CD4-positive, alpha-beta T cell treated with Interleukin-4 for 1 hour (primary cell): ENCODE data around the gene EPHA8.
A peak's percentile ranks its signal among the peaks of the same experiment; 100 is the strongest.

Experiments
- DNase-seq, 2 donors: peaks; one replicate each; pipeline ENCODE4 v3.0.0-alpha.2; 2020 to 2022

EPHA8 gene

GRCh38 chr1:22625262-22625925, 62.1 kb downstream of the EPHA8 start:
- no peak for DNase-seq

GRCh38 chr1:22626237-22627157, 63.2 kb downstream of the EPHA8 start:
- no peak for DNase-seq

- no peak for DNase-seq
Measured at GRCh38 chr1:22627331-22627730, 64.0 kb downstream of the EPHA8 start.

GRCh38 chr1:22628698-22629444, 65.6 kb downstream of the EPHA8 start:
- no peak for DNase-seq

DNA sequence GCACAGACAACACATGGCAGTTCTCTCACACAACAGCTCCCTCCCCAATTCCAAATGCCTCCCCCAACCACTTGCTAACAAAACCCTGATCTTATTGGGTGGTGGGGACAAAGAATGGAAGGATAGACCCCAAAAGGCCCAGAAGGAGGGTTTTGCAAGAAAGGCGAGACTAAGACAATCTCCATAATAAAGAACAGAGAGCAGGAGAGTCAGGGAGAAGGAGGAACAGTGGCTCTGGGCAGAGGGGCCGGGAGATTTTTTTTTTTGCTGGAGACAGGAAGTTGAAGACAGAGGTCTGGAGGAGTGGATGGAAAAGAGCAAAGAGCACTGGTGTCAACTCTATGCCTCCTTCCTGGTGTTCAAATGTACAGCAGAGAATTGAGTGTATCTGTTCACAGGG, 66.6 kb downstream of the EPHA8 start:
- no peak for DNase-seq

- DNase-seq, result no peak
Measured at GRCh38 chr1:22633697-22634463, 70.6 kb downstream of the EPHA8 start.

DNA sequence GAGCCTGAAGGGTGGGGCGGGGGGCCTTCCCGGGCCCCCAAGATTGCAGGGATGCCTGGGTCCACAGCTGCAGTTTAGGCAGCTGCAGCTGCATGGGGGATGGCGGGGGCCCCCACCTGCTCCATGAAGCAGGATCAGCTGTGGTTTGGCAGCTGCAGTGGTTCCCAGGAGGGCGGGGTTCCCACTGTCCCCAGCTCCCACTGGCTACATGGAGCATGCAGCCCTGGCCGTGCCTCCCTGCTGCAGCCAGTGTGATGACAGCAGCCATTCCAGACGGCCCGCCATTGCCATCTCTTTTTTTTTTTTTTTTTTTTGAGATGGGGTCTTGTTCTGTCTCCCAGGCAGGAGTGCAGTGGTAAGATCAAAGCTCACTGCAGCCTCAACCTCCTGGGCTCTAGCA, 72.1 kb downstream of the EPHA8 start:
- no peak for DNase-seq

- DNase-seq, result no peak
Measured at GRCh38 chr1:22636353-22636752, 73.1 kb downstream of the EPHA8 start, which contains the start of gene C1QA. Gene C1QA (plus strand): TSS chr1:22636628. CDS start chr1:22637617, 989 bp downstream.

- no peak for DNase-seq
Measured at GRCh38 chr1:22636927-22637326, 73.6 kb downstream of the EPHA8 start.

DNA sequence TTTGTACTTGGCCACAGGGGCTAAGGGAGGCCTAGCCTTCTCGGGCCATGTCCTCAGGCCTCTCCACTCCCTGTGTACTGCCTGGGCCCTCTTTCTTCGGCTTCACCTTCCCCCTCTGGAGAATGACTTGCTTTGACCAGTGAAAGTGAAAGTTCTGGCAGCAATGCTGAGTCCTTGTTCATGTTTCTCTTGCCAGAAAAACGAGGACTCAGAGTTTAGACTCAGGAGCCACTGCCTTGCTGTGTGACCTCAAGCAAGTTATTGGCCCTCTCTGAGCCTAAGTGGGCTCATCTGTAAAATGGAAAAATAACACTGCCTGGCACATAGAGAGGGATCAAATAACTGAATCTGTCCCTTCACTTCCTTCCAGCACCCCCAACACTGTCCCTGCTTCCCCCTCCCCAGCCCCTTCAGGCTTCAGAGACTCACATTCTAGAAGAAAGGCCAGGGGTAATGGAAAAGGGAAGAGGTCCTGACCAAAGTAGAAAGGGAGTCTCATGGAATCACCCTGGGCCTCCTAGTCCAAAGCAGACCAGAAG, 74.7 kb downstream of the EPHA8 start:
- DNase-seq, result no peak

DNA sequence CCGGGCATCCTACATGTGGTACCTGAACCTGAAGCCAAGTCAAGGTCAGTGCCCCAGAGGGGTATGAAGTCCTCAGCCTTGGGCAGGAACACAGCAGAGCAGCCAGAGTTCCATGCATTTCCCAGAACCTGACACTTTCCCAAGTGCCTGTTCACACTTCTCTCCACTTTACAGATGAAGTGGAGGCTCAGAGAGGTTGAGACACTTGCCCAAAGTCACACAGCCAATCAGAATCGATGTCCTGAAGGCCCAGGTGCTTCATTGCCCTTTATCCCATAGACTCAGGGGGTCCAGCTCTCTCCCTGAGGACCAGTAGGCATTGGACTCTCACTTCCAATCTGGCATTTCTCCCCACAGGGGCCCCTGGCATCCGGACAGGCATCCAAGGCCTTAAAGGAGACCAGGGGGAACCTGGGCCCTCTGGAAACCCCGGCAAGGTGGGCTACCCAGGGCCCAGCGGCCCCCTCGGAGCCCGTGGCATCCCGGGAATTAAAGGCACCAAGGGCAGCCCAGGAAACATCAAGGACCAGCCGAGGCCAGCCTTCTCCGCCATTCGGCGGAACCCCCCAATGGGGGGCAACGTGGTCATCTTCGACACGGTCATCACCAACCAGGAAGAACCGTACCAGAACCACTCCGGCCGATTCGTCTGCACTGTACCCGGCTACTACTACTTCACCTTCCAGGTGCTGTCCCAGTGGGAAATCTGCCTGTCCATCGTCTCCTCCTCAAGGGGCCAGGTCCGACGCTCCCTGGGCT, 75.4 kb downstream of the EPHA8 start:
- no peak for DNase-seq

DNA sequence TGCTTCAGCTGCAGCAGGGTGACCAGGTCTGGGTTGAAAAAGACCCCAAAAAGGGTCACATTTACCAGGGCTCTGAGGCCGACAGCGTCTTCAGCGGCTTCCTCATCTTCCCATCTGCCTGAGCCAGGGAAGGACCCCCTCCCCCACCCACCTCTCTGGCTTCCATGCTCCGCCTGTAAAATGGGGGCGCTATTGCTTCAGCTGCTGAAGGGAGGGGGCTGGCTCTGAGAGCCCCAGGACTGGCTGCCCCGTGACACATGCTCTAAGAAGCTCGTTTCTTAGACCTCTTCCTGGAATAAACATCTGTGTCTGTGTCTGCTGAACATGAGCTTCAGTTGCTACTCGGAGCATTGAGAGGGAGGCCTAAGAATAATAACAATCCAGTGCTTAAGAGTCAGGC, 76.0 kb downstream of the EPHA8 start:
- DNase-seq, result no peak

DNA sequence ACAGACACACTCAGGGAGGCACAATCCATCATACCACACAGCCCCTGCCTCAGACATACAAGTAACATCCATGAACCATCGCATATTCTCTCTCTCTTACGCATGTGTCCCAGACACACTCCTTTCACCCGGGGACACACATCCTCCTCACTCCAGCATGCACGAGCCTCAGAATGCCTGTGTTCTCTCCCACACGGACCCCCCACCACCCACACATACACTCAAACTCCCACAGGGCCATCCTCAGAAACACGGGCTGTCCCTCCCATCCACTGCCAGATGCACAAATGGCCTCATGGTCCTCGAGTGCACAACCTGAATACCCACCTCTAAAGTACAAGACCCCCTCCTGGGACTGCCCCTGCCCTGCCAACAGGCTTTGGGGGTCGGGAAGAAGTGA, 78.0 kb downstream of the EPHA8 start:
- DNase-seq, result no peak

DNA sequence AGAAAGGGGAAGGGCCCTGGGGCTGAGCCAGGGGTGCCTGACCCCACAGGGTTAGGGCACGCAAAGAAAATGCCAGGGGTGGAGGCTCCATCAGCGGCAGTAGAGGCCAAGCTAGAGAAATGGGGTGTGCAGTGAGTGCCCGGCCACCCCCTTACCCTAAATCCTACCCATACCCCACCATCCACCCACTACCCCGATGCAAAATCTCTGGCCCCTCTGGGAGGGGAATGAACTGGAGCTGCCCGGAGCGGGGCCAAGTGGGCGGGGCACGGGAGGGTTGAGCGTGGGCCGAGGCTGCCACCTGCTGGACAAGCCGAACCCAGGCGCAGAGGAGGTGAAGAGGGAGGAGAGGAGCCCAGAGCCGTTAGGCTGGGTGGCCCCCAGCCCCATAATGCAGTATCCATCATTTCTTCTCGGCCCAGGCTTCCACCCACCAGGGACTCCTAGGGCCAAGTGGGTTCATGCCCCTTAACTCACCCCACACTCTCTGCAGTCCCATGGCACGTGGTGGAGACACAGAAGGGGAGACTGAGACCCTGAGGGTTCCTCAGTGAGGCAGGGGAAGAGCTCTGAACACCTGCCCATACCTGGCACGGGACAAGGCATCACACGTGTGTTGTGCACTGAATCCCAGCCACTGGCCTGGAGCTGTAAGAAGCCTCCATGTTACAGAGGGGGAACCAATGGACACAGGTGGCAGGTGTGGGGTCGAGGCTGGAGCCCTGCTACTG, 78.8 kb downstream of the EPHA8 start:
- peak; percentile 56 to 59 for DNase-seq

- DNase-seq, result no peak
Measured at GRCh38 chr1:22643381-22643780, 80.1 kb downstream of the EPHA8 start, which contains the start of gene C1QC. Gene C1QC (plus strand): TSS chr1:22643633. CDS start chr1:22644024, 391 bp downstream.

DNA sequence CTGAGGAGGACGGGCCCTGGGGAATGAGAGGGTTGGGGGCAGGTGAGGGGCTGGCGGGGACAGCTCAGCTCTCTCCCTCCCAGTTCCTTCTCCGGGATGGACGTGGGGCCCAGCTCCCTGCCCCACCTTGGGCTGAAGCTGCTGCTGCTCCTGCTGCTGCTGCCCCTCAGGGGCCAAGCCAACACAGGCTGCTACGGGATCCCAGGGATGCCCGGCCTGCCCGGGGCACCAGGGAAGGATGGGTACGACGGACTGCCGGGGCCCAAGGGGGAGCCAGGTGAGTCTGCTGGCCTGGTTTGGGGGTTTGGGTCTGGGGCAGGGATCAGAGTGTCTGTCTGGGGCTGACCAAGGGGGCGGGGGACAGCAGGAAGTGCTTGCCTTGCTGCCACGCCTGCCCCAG, 80.6 kb downstream of the EPHA8 start:
- DNase-seq, result no peak

DNA sequence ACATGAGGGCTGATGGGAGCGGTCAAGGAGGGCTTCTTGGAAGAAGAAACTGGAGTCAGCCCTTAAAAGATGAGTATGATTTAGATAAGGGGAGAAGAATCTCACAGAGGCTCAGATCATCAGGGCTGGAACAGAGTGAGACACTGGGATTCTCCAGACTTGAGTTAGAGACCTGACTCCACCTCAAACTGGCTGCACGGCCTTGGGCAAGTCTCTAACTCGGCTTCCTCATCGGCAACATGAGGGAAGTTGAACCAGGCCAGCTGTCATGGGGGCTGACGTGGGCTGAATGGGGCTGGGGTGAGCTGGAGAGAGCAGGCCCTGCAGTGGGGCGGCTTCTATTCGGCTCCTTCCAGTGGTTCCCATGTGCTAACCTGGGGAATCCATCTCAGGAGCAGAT, 82.6 kb downstream of the EPHA8 start:
- DNase-seq, result no peak

DNA sequence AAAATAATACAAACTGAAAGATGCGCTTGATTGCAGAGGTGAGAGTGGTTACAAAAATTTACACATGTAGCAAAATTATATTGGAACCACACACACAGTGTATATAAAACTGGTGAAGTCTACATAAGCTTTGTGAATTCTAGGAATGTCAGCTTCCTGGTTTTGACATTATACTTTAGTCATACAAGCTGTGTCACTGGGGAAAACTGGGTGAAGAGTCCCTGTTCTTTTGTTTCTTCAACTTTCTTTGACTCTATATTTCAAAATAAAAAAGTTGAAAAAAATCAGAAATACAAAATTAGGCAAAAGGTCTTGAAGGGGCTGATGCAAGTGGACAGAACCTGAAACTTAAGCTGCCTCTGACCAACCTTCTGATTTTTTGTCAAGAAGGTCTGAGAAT, 83.1 kb downstream of the EPHA8 start:
- DNase-seq, result no peak

- no peak for DNase-seq
Measured at GRCh38 chr1:22650089-22650693, 86.9 kb downstream of the EPHA8 start.
